ENCODE measurements around the gene RRAS2.
A peak's percentile ranks its signal among the peaks of the same experiment; 100 is the strongest.

Gene RRAS2

DNA sequence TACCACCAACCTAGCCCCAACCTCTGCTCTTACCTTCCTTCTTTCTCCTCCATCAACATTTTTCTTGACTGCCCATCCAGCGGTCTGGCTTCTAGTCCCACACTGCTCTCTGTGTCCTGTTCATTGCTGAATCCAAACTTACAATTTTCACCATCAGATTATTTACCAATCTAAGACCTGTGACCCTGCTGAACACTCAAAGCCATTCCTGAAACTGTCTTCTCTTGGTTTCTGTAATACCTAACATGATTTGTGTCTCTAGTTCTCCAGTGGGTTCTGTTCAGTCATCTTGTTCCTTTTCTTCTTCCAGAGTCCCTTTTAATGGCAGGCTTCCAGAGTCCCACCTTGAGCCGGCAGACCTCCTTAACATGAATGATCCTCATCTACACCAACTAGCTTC lies 24.1 kb downstream of the RRAS2 start:
- Histone ChIP-seq H3K79me2 (ENCODE audit: control insufficient read depth, insufficient read depth, low read length, poor library complexity) (peaks cover 6% of the 10 kb centered on the region), H2AFZ (ENCODE audit: insufficient read depth, low read length, poor library complexity) (no peak overlapping the region), H3K27ac (ENCODE audit: low read depth, low read length) (no peak overlapping the region), H2BK12ac (ENCODE audit: low read length) (no peak overlapping the region), H2BK5ac (ENCODE audit: low read depth, low read length, poor library complexity) (no peak overlapping the region), H3K4me1 (ENCODE audit: control insufficient read depth in 1 of 2, insufficient read depth in 2 of 2, low read length in 2 of 2) (peaks cover 3% of the 10 kb centered on the region in 2 experiments), H3K18ac (ENCODE audit: low read length) (no peak overlapping the region), H4K12ac (ENCODE audit: low read depth, low read length) (no peak overlapping the region), H3K4ac (ENCODE audit: low read depth, low read length) (peak overlapping the region; percentile 75), H3K27me3 (ENCODE audit: insufficient read depth, low read length) (no peaks in the 10 kb centered on the region), H4K8ac (ENCODE audit: low read depth, low read length) (no peak overlapping the region), H2BK120ac (ENCODE audit: insufficient read depth, low read length, poor library complexity) (no peak overlapping the region), H3K36me3 (ENCODE audit: control insufficient read depth in 1 of 2, insufficient read depth in 2 of 2, low read length in 2 of 2) (no peaks in the 10 kb centered on the region), H2AK5ac (ENCODE audit: low read length) (no peak overlapping the region), H3K14ac (ENCODE audit: low read length) (no peak overlapping the region), H3K9ac (ENCODE audit: low read length) (no peak overlapping the region), H3K9me3 (ENCODE audit: insufficient read depth, low read depth, low read length) (no peaks in the 10 kb centered on the region), H3K79me1 (ENCODE audit: low read length) (no peaks in the 10 kb centered on the region), H4K91ac (ENCODE audit: low read depth, low read length) (no peak overlapping the region), H3K23ac (ENCODE audit: low read length) (no peak overlapping the region), H3K4me2 (ENCODE audit: low read length) (no peak overlapping the region), H3K4me3 (ENCODE audit: low read depth, low read length) (no peak overlapping the region)
- DNase-seq = no peak
- WGBS (ENCODE audit: extremely low coverage, insufficient coverage, insufficient read length) = no CpG with 5 or more reads among the region's 2 CpGs

DNA sequence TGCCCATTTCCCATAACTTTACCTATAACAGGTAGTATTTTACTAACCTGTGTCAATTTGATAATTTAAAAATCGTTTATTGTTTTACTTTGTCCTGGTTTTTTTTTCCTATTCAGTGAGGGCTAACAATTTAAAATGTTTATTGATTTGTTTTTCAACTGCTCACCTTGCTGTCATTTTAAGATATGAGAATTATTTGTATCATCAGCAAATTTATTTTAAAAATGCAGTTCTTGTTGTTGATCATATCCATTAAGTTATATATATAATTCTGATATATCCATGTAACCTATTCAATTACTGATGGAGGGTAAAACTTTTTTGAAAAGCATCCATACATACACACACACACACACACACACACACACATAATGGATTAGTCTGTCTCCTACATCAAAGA lies 24.8 kb downstream of the RRAS2 start:
- Histone ChIP-seq H2AFZ (ENCODE audit: insufficient read depth, low read length, poor library complexity) (no peak overlapping the region), H3K27me3 (ENCODE audit: insufficient read depth, low read length) (no peaks in the 10 kb centered on the region), H2BK5ac (ENCODE audit: low read depth, low read length, poor library complexity) (no peak overlapping the region), H3K23ac (ENCODE audit: low read length) (no peak overlapping the region), H3K4me2 (ENCODE audit: low read length) (no peak overlapping the region), H2BK120ac (ENCODE audit: insufficient read depth, low read length, poor library complexity) (no peak overlapping the region), H3K9ac (ENCODE audit: low read length) (no peak overlapping the region), H3K36me3 (ENCODE audit: control insufficient read depth in 1 of 2, insufficient read depth in 2 of 2, low read length in 2 of 2) (no peaks in the 10 kb centered on the region), H2BK12ac (ENCODE audit: low read length) (no peak overlapping the region), H3K79me2 (ENCODE audit: control insufficient read depth, insufficient read depth, low read length, poor library complexity) (peaks cover 3% of the 10 kb centered on the region), H3K4me1 (ENCODE audit: control insufficient read depth in 1 of 2, insufficient read depth in 2 of 2, low read length in 2 of 2) (peaks cover 3% of the 10 kb centered on the region in 2 experiments), H3K14ac (ENCODE audit: low read length) (no peak overlapping the region), H4K8ac (ENCODE audit: low read depth, low read length) (no peak overlapping the region), H4K12ac (ENCODE audit: low read depth, low read length) (no peak overlapping the region), H3K18ac (ENCODE audit: low read length) (no peak overlapping the region), H3K9me3 (ENCODE audit: insufficient read depth, low read depth, low read length) (no peaks in the 10 kb centered on the region), H3K27ac (ENCODE audit: low read depth, low read length) (no peak overlapping the region), H3K4me3 (ENCODE audit: low read depth, low read length) (no peak overlapping the region), H3K79me1 (ENCODE audit: low read length) (no peaks in the 10 kb centered on the region), H4K91ac (ENCODE audit: low read depth, low read length) (no peak overlapping the region), H3K4ac (ENCODE audit: low read depth, low read length) (no peak overlapping the region), H2AK5ac (ENCODE audit: low read length) (no peak overlapping the region)
- no CpG with 5 or more reads among the region's 1 CpG for WGBS (ENCODE audit: extremely low coverage, insufficient coverage, insufficient read length)
- no peak for DNase-seq

DNA sequence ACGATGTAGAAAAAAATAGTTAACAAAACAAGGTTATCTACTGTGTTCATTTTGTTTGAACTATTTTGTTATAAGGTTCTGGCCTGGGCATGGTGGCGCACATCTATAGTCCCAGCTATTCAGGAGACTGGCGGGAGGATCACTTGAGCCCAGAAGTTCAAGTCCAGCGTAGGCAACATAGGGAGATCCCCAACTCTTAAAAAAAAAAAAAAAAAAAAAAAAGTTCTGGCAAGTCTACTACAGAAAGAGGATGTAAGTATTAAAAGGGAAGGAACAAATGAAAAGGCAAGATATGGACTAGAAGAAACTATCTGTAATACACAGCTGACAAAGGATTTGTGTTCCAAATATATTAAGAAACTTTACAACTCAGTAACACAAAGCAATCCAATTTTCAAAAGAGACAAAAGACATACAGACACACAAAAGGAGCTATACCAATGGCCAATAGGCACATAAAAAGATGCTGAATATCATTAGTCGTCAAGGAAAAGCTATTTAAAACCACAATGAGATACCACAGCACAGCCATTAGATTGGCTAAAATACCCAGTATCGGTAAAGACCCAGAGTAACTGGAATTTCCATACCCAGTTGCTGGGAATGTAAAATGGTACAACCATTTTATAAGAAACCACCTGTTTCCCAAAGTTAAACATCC lies 27.4 kb downstream of the RRAS2 start:
- no CpG with 5 or more reads among the region's 6 CpGs for WGBS (ENCODE audit: extremely low coverage, insufficient coverage, insufficient read length)
- H3K4me2 ChIP-seq (ENCODE audit: low read length) = no peak overlapping the region
- H4K8ac ChIP-seq (ENCODE audit: low read depth, low read length) = no peak overlapping the region
- H4K12ac ChIP-seq (ENCODE audit: low read depth, low read length) = no peak overlapping the region
- no peak overlapping the region for H2BK5ac ChIP-seq (ENCODE audit: low read depth, low read length, poor library complexity)
- no peak overlapping the region for H2BK120ac ChIP-seq (ENCODE audit: insufficient read depth, low read length, poor library complexity)
- no peak overlapping the region for H3K27ac ChIP-seq (ENCODE audit: low read depth, low read length)
- peaks cover 3% of the 10 kb centered on the region for H3K79me2 ChIP-seq (ENCODE audit: control insufficient read depth, insufficient read depth, low read length, poor library complexity)
- H3K18ac ChIP-seq (ENCODE audit: low read length) = no peak overlapping the region
- no peak overlapping the region for H2AFZ ChIP-seq (ENCODE audit: insufficient read depth, low read length, poor library complexity)
- no peak overlapping the region for H2BK12ac ChIP-seq (ENCODE audit: low read length)
- no peak overlapping the region for H4K91ac ChIP-seq (ENCODE audit: low read depth, low read length)
- H2AK5ac ChIP-seq (ENCODE audit: low read length) = no peak overlapping the region
- H3K79me1 ChIP-seq (ENCODE audit: low read length) = no peaks in the 10 kb centered on the region
- no peak overlapping the region for H3K9ac ChIP-seq (ENCODE audit: low read length)
- no peaks in the 10 kb centered on the region for H3K36me3 ChIP-seq (ENCODE audit: control insufficient read depth in 1 of 2, insufficient read depth in 2 of 2, low read length in 2 of 2)
- no peak for DNase-seq
- no peaks in the 10 kb centered on the region for H3K9me3 ChIP-seq (ENCODE audit: insufficient read depth, low read depth, low read length)
- H3K23ac ChIP-seq (ENCODE audit: low read length) = no peak overlapping the region
- no peak overlapping the region for H3K14ac ChIP-seq (ENCODE audit: low read length)
- H3K27me3 ChIP-seq (ENCODE audit: insufficient read depth, low read length) = no peaks in the 10 kb centered on the region
- H3K4me1 ChIP-seq (ENCODE audit: control insufficient read depth in 1 of 2, insufficient read depth in 2 of 2, low read length in 2 of 2) = peaks cover 3% of the 10 kb centered on the region in 2 experiments
- H3K4me3 ChIP-seq (ENCODE audit: low read depth, low read length) = no peak overlapping the region
- no peak overlapping the region for H3K4ac ChIP-seq (ENCODE audit: low read depth, low read length)

DNA sequence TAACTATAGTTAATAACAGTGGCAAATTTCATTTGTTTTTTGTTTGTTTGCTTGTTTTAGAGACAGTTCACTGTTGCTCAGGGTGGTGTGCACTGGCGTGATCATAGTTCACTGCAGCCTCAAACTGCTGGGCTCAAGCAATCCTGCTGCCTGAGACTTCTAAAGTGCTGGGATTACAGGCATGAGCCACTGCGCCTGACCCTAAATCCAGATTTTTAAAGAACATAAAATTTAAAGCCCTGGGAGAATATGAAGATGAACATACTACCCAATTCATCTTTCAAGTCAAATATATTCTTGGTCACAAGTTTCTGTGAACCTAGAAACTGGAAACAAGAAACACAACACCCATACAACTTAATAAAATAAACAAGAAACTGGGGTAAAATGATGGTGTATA lies 28.1 kb downstream of the RRAS2 start:
- Histone ChIP-seq H3K79me1 (ENCODE audit: low read length) (no peaks in the 10 kb centered on the region), H4K8ac (ENCODE audit: low read depth, low read length) (no peak overlapping the region), H2BK12ac (ENCODE audit: low read length) (no peak overlapping the region), H3K36me3 (ENCODE audit: control insufficient read depth in 1 of 2, insufficient read depth in 2 of 2, low read length in 2 of 2) (no peaks in the 10 kb centered on the region), H3K79me2 (ENCODE audit: control insufficient read depth, insufficient read depth, low read length, poor library complexity) (peaks cover 3% of the 10 kb centered on the region), H4K12ac (ENCODE audit: low read depth, low read length) (no peak overlapping the region), H3K18ac (ENCODE audit: low read length) (no peak overlapping the region), H2AK5ac (ENCODE audit: low read length) (no peak overlapping the region), H3K9ac (ENCODE audit: low read length) (no peak overlapping the region), H2BK120ac (ENCODE audit: insufficient read depth, low read length, poor library complexity) (no peak overlapping the region), H3K9me3 (ENCODE audit: insufficient read depth, low read depth, low read length) (no peaks in the 10 kb centered on the region), H3K4me1 (ENCODE audit: control insufficient read depth in 1 of 2, insufficient read depth in 2 of 2, low read length in 2 of 2) (peaks cover 1 to 2% of the 10 kb centered on the region in 2 experiments), H3K27ac (ENCODE audit: low read depth, low read length) (no peak overlapping the region), H2BK5ac (ENCODE audit: low read depth, low read length, poor library complexity) (no peak overlapping the region), H4K91ac (ENCODE audit: low read depth, low read length) (no peak overlapping the region), H3K4me3 (ENCODE audit: low read depth, low read length) (no peak overlapping the region), H2AFZ (ENCODE audit: insufficient read depth, low read length, poor library complexity) (no peak overlapping the region), H3K14ac (ENCODE audit: low read length) (no peak overlapping the region), H3K23ac (ENCODE audit: low read length) (no peak overlapping the region), H3K4me2 (ENCODE audit: low read length) (no peak overlapping the region), H3K4ac (ENCODE audit: low read depth, low read length) (peak overlapping the region; percentile 62), H3K27me3 (ENCODE audit: insufficient read depth, low read length) (no peaks in the 10 kb centered on the region)
- no peak for DNase-seq
- WGBS (ENCODE audit: extremely low coverage, insufficient coverage, insufficient read length) = no CpG with 5 or more reads among the region's 2 CpGs

Measured in trophoblast cell (in vitro differentiated cells and primary cell).